SK-N-SH treated with all-trans-retinoic acid at 6 μM for 48 hours (cell line): Measurements from ENCODE around the gene SLC35E1.

Source experiments
- CREB5 ChIP-seq: fragments of 250-450 bp; sonication (Bioruptor Pico); IDR thresholded peaks from 2 replicates; pipeline ENCODE4 v1.5.1; 2020; ENCODE audit warnings: low read depth, mild to moderate bottlenecking, moderate library complexity
- ESRRG ChIP-seq: fragments of 250-450 bp; sonication (Bioruptor Pico); IDR thresholded peaks from 2 replicates; pipeline ENCODE4 v1.6.1; 2021; ENCODE audit warnings: mild to moderate bottlenecking
- OSR1 ChIP-seq: fragments of 250-450 bp; sonication (Bioruptor Pico); IDR thresholded peaks from 2 replicates; pipeline ENCODE4 v1.8.0; 2022; ENCODE audit warnings: moderate library complexity, mild to moderate bottlenecking, inconsistent platforms
- PATZ1 ChIP-seq: fragments of 250-450 bp; sonication (Bioruptor Pico); IDR thresholded peaks from 2 replicates; pipeline ENCODE4 v1.8.0; 2020; ENCODE audit warnings: mild to moderate bottlenecking, moderate library complexity, borderline replicate concordance
- PPARA ChIP-seq: fragments of 250-450 bp; sonication (Bioruptor Pico); IDR thresholded peaks from 2 replicates; pipeline ENCODE4 v1.5.0; 2020; ENCODE audit warnings: mild to moderate bottlenecking, borderline replicate concordance
- RARB ChIP-seq: fragments of 250-450 bp; sonication (Bioruptor Pico); IDR thresholded peaks from 2 replicates; pipeline ENCODE4 v1.8.0; 2021; ENCODE audit warnings: mild to moderate bottlenecking, moderate library complexity
- TOX ChIP-seq: fragments of 250-450 bp; sonication (Bioruptor Pico); IDR thresholded peaks from 2 replicates; pipeline ENCODE4 v1.8.0; 2021; ENCODE audit warnings: mild to moderate bottlenecking, moderate library complexity, borderline replicate concordance
- ZC3H10 ChIP-seq: fragments of 250-450 bp; sonication (Bioruptor Pico); IDR thresholded peaks from 2 replicates; pipeline ENCODE4 v1.5.1; 2021; ENCODE audit warnings: mild to moderate bottlenecking, moderate library complexity
- ZFP30 ChIP-seq: fragments of 450-650 bp; formaldehyde crosslinking; IDR thresholded peaks from 2 replicates; pipeline ENCODE4 v1.5.0; 2022; ENCODE audit warnings: mild to moderate bottlenecking, moderate library complexity
- ZNF70 ChIP-seq: fragments of 450-650 bp; formaldehyde crosslinking; IDR thresholded peaks from 2 replicates; pipeline ENCODE4 v1.5.0; 2020; ENCODE audit warnings: mild to moderate bottlenecking, moderate library complexity
- TF ChIP-seq, protein P1 (sequence below): fragments of 250-450 bp; sonication (Bioruptor Pico); IDR thresholded peaks from 2 replicates; pipeline ENCODE4 v1.8.0; 2021; ENCODE audit warnings: low read depth, mild to moderate bottlenecking, moderate library complexity, borderline replicate concordance

DNA sequence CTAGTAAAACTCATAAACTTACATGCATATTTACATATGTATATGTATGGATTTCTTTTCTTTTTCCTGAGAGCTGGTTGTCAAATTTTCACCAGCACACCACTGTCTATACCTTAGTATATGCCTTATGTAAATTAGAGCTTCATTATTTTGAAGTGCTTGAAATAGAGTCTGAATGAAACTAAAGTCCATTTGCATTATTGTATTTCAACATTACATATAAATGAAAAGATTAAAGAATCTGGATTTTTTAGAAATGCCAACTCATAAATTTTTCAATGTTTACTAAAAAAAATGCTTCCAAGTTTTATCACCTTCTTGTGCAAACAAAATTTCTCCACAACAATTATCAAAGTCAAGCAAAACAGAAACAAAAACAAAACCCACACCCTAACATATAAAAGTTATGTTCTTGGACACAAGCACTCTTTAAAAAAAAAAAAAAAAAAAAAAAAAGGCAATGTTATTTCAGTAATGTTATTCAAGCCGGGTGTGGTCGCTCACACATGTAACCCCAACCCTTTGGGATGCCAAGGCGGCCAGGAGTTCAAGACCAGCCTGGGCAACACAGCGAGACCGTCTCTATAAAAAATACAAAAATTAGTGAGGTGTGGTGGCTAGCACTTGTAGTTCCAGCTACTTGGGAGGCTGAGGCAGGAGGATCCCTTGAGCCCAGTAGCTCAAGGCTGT, 37.4 kb upstream of the SLC35E1 start:
- TF ChIP-seq PPARA (CRISPR knock-in tag) (no peak), ZNF70 (CRISPR knock-in tag) (no peak), ESRRG (CRISPR knock-in tag) (no peak), CREB5 (CRISPR knock-in tag) (no peak), TOX (CRISPR knock-in tag) (no peak), RARB (CRISPR knock-in tag) (no peak), ZC3H10 (CRISPR knock-in tag) (no peak), ZFP30 (CRISPR knock-in tag) (no peak), OSR1 (no peak), PATZ1 (CRISPR knock-in tag) (no peak)
- TF ChIP-seq, protein P1, sequence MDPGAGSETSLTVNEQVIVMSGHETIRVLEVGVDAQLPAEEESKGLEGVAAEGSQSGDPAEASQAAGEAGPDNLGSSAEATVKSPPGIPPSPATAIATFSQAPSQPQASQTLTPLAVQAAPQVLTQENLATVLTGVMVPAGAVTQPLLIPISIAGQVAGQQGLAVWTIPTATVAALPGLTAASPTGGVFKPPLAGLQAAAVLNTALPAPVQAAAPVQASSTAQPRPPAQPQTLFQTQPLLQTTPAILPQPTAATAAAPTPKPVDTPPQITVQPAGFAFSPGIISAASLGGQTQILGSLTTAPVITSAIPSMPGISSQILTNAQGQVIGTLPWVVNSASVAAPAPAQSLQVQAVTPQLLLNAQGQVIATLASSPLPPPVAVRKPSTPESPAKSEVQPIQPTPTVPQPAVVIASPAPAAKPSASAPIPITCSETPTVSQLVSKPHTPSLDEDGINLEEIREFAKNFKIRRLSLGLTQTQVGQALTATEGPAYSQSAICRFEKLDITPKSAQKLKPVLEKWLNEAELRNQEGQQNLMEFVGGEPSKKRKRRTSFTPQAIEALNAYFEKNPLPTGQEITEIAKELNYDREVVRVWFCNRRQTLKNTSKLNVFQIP (CRISPR knock-in tag) = no peak
